Upper lobe of right lung (tissue), 1 donor: Measurements from ENCODE around the gene TTC28. TPM values are rescaled to one million over a fixed set of nuclear protein-coding genes. Genes with fewer than 3 reads are reported as not detected.
"Not testable (repeated sequence)": the region's sequence is repeated elsewhere in the genome, so short reads cannot be mapped to it uniquely, and the experiment has no call there.

ENCODE experiments used
- ATAC-seq: fragments of 200-7000 bp; cut with Tn5 transposase; one replicate; pipeline ENCODE4 v1.9.1; 2020; ENCODE audit warnings: mild to moderate bottlenecking, moderate library complexity
- DNase-seq: peaks from one replicate; pipeline ENCODE4 v3.0.0-alpha.2; 2020
- H3K27ac ChIP-seq: fragments of 200-600 bp; one replicate; pipeline ENCODE4 v1.8.0; 2022
- H3K27me3 ChIP-seq: fragments of 200-600 bp; one replicate; pipeline ENCODE4 v1.8.0; 2022; ENCODE audit warnings: mild to moderate bottlenecking
- H3K36me3 ChIP-seq: fragments of 200-600 bp; one replicate; pipeline ENCODE4 v1.8.0; 2022
- H3K4me1 ChIP-seq: fragments of 200-600 bp; one replicate; pipeline ENCODE4 v1.8.0; 2022
- H3K4me3 ChIP-seq: fragments of 200-600 bp; one replicate; pipeline ENCODE4 v1.8.0; 2022; ENCODE audit warnings: mild to moderate bottlenecking
- H3K9me3 ChIP-seq: fragments of 200-600 bp; one replicate; pipeline ENCODE4 v1.8.0; 2022
- intact Hi-C: fragments of 100-400 bp; cut with DNase I; formaldehyde crosslinking; loops from one replicate; pipeline ENCODE4 v1.11.0; 2022
- total RNA-seq: library from RNA; stranded (reverse); fragmentation: NEBNext Ultra II Directional; extraction: Animal tissue kit (Norgen Biotek cat#: 25700); gene quantifications from one replicate; pipeline ENCODE4 v1.2.1, GENCODE V29; 2021
- TF ChIP-seq, protein P1 (sequence below): fragments of 200-600 bp; IDR thresholded peaks from one replicate; pipeline ENCODE4 v1.8.0; 2022; ENCODE audit warnings: antibody characterized with exemption
- donor health status: DM: no; HTN: yes; CAD: no; lungs with severe emphysema.

The TTC28 gene
- total RNA-seq, 1 donor from 2014 or later = 48.7 TPM

DNA sequence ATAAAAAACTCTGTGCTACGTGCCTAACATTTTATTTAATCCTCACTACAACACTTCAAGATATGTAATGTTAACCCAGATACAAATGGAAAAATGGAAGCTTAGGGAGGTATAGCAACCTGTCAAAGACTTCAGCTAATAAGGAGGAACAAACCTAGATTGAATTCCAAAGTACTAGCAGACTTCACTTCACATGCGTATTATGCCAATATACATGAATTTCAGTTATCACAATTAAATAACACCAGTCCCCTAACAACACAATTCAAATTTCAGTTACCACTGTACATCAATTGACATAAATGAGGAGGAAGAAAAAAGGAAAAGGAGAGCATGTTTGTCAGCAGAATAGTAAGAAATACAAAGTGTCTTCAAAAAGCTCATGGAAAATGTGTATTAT lies 60.4 kb downstream of the TTC28 start:
- H3K4me1 ChIP-seq = no peaks in the 10 kb centered on the region
- DNase-seq = no peak

DNA sequence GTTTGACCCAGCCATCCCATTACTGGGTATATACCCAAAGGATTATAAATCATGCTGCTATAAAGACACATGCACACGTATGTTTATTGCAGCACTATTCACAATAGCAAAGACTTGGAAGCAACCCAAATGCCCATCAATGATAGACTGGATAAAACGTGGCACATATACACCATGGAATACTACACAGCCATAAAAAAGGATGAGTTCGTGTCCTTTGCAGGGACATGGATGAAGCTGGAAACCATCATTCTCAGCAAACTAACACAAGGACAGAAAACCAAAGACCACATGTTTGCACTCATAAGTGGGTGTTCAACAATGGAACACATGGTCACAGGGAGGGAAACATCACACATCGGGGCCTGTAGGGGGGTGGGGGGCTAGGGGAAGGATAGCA lies 64.2 kb downstream of the TTC28 start:
- ATAC-seq, intact Hi-C loops: not testable (repeated sequence)

More for the DNA sequence above, 60.4 kb downstream of the TTC28 start:
- no peaks in the 10 kb centered on the region for H3K36me3 ChIP-seq
- no peaks in the 10 kb centered on the region for H3K9me3 ChIP-seq
- no peak overlapping the region for H3K4me3 ChIP-seq
- TF ChIP-seq, protein P1, sequence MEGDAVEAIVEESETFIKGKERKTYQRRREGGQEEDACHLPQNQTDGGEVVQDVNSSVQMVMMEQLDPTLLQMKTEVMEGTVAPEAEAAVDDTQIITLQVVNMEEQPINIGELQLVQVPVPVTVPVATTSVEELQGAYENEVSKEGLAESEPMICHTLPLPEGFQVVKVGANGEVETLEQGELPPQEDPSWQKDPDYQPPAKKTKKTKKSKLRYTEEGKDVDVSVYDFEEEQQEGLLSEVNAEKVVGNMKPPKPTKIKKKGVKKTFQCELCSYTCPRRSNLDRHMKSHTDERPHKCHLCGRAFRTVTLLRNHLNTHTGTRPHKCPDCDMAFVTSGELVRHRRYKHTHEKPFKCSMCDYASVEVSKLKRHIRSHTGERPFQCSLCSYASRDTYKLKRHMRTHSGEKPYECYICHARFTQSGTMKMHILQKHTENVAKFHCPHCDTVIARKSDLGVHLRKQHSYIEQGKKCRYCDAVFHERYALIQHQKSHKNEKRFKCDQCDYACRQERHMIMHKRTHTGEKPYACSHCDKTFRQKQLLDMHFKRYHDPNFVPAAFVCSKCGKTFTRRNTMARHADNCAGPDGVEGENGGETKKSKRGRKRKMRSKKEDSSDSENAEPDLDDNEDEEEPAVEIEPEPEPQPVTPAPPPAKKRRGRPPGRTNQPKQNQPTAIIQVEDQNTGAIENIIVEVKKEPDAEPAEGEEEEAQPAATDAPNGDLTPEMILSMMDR = no peak
- H3K27ac ChIP-seq = no peak overlapping the region
- ATAC-seq = no peak
- intact Hi-C loops = no loop called here
- no peaks in the 10 kb centered on the region for H3K27me3 ChIP-seq

DNA sequence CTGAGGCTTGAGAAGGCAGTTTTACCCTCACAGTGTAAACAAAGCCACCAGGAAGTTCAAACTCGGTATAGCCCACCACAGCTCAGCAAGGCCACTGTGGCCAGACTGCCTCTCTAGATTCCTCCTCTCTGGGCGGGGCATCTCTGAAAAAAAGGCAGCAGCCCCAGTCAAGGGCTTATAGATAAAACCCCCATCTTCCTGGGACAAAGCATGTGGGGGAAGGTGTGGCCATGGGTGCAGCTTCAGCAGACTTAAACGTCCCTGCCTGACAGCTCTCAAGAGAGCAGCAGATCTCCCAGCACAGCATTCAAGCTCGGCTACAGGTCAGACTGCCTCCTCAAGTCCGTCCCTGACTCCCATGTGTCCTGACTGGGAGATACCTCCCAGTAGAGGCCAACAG lies 69.7 kb downstream of the TTC28 start:
- no peaks in the 10 kb centered on the region for H3K4me1 ChIP-seq
- H3K27ac ChIP-seq = no peak overlapping the region
- no peaks in the 10 kb centered on the region for H3K27me3 ChIP-seq
- H3K36me3 ChIP-seq = no peaks in the 10 kb centered on the region
- intact Hi-C loops = no loop called here
- no peak for DNase-seq
- no peak for ATAC-seq
- TF ChIP-seq, protein P1 = no peak
- no peaks in the 10 kb centered on the region for H3K9me3 ChIP-seq
- H3K4me3 ChIP-seq = no peak overlapping the region

More for the DNA sequence above, 64.2 kb downstream of the TTC28 start:
- not testable (repeated sequence) for H3K9me3 ChIP-seq, H3K36me3 ChIP-seq, DNase-seq, H3K27ac ChIP-seq, H3K4me1 ChIP-seq, H3K27me3 ChIP-seq, H3K4me3 ChIP-seq

DNA sequence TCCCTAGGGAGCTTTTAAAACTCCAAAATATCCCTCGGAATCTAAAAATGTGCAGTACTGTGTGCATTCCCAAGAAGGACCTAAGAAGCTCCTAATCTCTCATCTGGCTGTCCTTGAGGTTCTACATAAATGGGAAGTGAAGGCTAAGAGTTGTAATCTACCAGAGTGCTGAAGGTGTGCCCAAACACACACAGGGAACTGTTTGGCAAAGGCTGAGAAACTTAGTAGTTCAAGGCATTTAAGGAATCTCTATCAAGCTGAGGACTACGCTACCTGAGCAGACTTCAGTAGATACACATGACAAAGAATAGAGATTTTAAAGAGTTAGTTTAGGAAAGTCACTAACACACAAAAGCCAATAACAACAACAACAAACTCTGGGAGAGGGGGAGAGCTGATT lies 71.1 kb downstream of the TTC28 start:
- no peak overlapping the region for H3K27ac ChIP-seq
- no peaks in the 10 kb centered on the region for H3K4me1 ChIP-seq
- ATAC-seq = peak; percentile 52
- TF ChIP-seq, protein P1 = no peak
- no peak overlapping the region for H3K4me3 ChIP-seq
- H3K27me3 ChIP-seq = no peaks in the 10 kb centered on the region
- no peak for DNase-seq
- H3K36me3 ChIP-seq = no peaks in the 10 kb centered on the region
- no peaks in the 10 kb centered on the region for H3K9me3 ChIP-seq
- intact Hi-C loops = no loop called here

DNA sequence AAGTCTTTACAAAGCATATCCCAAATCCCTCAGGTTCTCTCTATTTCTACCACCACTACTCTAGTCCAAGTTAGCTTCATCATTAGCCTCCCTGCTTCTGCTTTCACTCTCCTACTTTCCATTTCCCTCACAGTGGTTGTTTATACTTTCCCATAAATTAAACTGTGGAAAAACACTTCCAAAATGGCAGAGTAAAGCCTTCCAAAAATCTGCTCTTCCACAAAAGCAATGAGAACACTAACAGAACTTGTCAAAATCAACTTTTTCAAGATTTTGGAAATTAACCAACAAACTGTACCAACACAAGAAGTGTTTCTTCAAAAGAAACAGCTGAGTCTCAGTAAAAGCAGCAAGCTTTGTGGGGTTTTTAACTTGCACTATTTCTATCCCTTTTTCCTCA lies 71.8 kb downstream of the TTC28 start:
- intact Hi-C loops = no loop called here
- Histone ChIP-seq H3K4me3 (no peak overlapping the region), H3K9me3 (no peaks in the 10 kb centered on the region), H3K4me1 (no peaks in the 10 kb centered on the region), H3K36me3 (no peaks in the 10 kb centered on the region), H3K27ac (no peak overlapping the region), H3K27me3 (no peaks in the 10 kb centered on the region)
- no peak for DNase-seq
- TF ChIP-seq, protein P1 = no peak
- ATAC-seq = no peak

DNA sequence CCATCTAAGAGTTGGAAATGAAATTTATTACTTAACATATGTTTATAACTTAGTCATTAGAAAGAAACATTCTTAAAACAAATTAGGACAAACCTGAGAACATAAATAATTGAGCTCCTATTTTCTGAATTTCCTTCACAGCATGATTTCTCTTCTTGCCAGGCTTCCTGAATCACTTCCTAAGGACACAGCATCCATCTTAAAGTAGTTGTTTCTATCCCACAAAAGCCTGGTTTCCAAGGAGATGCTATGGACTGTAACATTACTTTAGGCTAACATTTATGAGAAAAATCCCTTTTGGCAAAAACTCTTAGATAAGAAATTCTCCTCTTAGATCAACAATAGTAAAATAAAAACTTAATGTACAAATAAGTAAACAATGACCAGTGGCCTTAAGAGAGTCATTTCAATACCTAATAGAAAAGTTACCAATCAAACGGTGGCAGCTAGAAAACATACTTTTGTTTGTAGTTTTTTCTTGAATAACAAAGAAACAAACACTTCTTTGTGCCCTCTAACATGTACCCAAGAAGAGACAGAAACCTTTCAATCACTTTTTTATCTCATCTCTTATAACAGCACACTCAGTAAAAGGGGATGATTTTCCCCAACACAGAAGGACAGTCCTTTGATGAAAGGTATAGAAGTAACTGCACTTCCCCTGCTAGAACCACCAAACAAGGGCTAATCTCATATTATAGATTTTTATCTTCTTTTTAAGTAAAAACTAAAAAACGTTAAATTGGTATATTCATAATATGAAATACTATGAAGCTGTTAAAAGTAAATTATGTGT lies 74.5 kb downstream of the TTC28 start:
- Histone ChIP-seq H3K27me3 (no peaks in the 10 kb centered on the region), H3K4me1 (no peaks in the 10 kb centered on the region), H3K4me3 (no peak overlapping the region), H3K27ac (no peak overlapping the region), H3K36me3 (no peaks in the 10 kb centered on the region), H3K9me3 (no peaks in the 10 kb centered on the region)
- intact Hi-C loops = loop anchor here (5.0 kb wide), 1 partner anchor 227 kb away; no protein-coding TSS in a partner anchor
- no peak for DNase-seq
- ATAC-seq = no peak
- TF ChIP-seq, protein P1 = no peak
